Esophagus squamous epithelium (tissue), 5 donors: ENCODE data around the gene GIMAP6. TPM values are rescaled to one million over a fixed set of nuclear protein-coding genes. Genes with fewer than 3 reads are reported as not detected.
"Not testable (repeated sequence)": the region's sequence is repeated elsewhere in the genome, so short reads cannot be mapped to it uniquely, and the experiment has no call there.

Experiments used
- DNase-seq: peaks from one replicate; lab custom pipeline; 2025; lab: John Stamatoyannopoulos, UW
- H3K27ac ChIP-seq, 4 donors: fragments of 200-600 bp; sonication (generic); one replicate each; pipeline ENCODE4 v1.5.1; 2016 to 2019; ENCODE audit warnings: mild to moderate bottlenecking in 1 of 4
- H3K27me3 ChIP-seq, 4 donors: fragments of 200-600 bp; sonication (generic); 1 replicate in 3 of 4; 2 replicates in 1 of 4; pipeline versions ENCODE4 v1.5.1 to v1.6.0; 2017 to 2021; ENCODE audit warnings: antibody characterized with exemption in 1 of 4
- H3K36me3 ChIP-seq, 3 donors: fragments of 200-600 bp; sonication (generic); one replicate each; pipeline ENCODE4 v1.5.1; 2016 to 2019
- H3K4me1 ChIP-seq, 3 donors: fragments of 200-600 bp; sonication (generic); one replicate each; pipeline ENCODE4 v1.5.1; 2017 to 2019
- H3K4me3 ChIP-seq, 4 donors: fragments of 200-600 bp; sonication (generic); 1 replicate in 3 of 4; 2 replicates in 1 of 4; pipeline ENCODE4 v1.5.1; 2016 to 2019; ENCODE audit warnings: mild to moderate bottlenecking in 2 of 4, moderate library complexity in 1 of 4
- H3K9me3 ChIP-seq, 3 donors: fragments of 200-600 bp; sonication (generic); one replicate each; pipeline ENCODE4 v1.5.1; 2016 to 2019
- POLR2A ChIP-seq, 4 donors: fragments of 450-650 bp; IDR thresholded peaks; one replicate each; pipeline ENCODE4 v1.6.1; 2017; ENCODE audit warnings: antibody characterized with exemption in 4 of 4, mild to moderate bottlenecking in 4 of 4, moderate library complexity in 3 of 4
- WGBS, 2 donors: methylation state at CpG; one replicate each; pipeline ENCODE4 v1.1.5; 2018; 5-methylcytosine and 5-hydroxymethylcytosine counted together
- intact Hi-C: fragments of 100-400 bp; cut with DNase I; formaldehyde crosslinking; loops from one replicate; pipeline ENCODE4 v1.15.0; 2022
- total RNA-seq, 4 donors: library from RNA; depleted of rRNA; stranded (reverse); fragments of >200 nt; gene quantifications; one replicate each; pipeline ENCODE4 v1.1.0, GENCODE V29; 2016
- TF ChIP-seq, protein P1 (sequence below), 6 experiments: fragments of 450-650 bp in 4 of 6; fragments of 200-600 bp in 2 of 6; sonication (generic) in 2 of 6; IDR thresholded peaks; one replicate each; pipeline ENCODE4 v1.5.1; 2016 to 2019; ENCODE audit warnings: antibody characterized with exemption in 6 of 6, mild to moderate bottlenecking in 4 of 6, moderate library complexity in 4 of 6
- donor health status: DM: yes; HTN: yes; CAD: no.

GIMAP6 gene
- total RNA-seq, 4 donors from 2014 or later = 3.1 to 30.1 (median 12.9) TPM

GRCh38 chr7:150663802-150664494 is 31.8 kb upstream of the GIMAP6 start:
- Histone ChIP-seq H3K27me3 (no peaks in the 10 kb centered on the region), H3K9me3 (no peaks in the 10 kb centered on the region), H3K36me3 (no peaks in the 10 kb centered on the region), H3K27ac (peak overlapping the region in 2 of 4 donors; percentile 14 to 28), H3K4me3 (no peak overlapping the region), H3K4me1 (peaks cover 0 to 10% (median 4%) of the 10 kb centered on the region in 3 donors)
- WGBS, 2 donors = 70 to 75% methylated on average over 3 to 4 of the region's 4 CpGs
- DNase-seq = no peak
- TF ChIP-seq, protein P1, sequence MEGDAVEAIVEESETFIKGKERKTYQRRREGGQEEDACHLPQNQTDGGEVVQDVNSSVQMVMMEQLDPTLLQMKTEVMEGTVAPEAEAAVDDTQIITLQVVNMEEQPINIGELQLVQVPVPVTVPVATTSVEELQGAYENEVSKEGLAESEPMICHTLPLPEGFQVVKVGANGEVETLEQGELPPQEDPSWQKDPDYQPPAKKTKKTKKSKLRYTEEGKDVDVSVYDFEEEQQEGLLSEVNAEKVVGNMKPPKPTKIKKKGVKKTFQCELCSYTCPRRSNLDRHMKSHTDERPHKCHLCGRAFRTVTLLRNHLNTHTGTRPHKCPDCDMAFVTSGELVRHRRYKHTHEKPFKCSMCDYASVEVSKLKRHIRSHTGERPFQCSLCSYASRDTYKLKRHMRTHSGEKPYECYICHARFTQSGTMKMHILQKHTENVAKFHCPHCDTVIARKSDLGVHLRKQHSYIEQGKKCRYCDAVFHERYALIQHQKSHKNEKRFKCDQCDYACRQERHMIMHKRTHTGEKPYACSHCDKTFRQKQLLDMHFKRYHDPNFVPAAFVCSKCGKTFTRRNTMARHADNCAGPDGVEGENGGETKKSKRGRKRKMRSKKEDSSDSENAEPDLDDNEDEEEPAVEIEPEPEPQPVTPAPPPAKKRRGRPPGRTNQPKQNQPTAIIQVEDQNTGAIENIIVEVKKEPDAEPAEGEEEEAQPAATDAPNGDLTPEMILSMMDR (IDR thresholded peaks at IDR 0.05) = no peak
- TF ChIP-seq POLR2A (IDR thresholded peaks at IDR 0.05) = no peak
- intact Hi-C loops = no loop called here

DNA sequence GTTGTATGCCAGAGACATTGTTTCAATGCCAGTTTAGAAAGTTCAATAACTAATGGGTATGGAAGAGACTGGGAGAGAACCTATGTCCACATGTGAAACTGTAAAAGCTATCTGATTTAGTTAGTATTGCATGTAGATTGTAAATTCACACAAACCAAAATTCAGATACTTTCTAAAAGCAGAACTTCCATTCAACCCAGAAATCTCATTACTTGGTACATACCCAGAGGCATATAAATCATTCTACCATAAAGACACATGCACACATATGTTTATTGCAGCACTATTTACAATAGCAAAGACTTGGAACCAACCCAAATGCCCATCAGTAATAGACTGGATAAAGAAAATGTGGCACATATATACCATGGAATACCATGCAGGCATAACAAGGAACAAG is 30.6 kb upstream of the GIMAP6 start:
- H3K27me3 ChIP-seq, H3K36me3 ChIP-seq, DNase-seq, H3K4me3 ChIP-seq, H3K9me3 ChIP-seq, H3K27ac ChIP-seq, intact Hi-C loops: not testable (repeated sequence)
- peaks cover 0 to 10% (median 4%) of the 10 kb centered on the region in 3 donors for H3K4me1 ChIP-seq

- intact Hi-C loops = no loop called here
- Histone ChIP-seq H3K36me3 (no peaks in the 10 kb centered on the region), H3K27me3 (no peaks in the 10 kb centered on the region), H3K9me3 (no peaks in the 10 kb centered on the region), H3K27ac (no peak overlapping the region), H3K4me1 (peaks cover 0 to 10% (median 0%) of the 10 kb centered on the region in 3 donors), H3K4me3 (no peak overlapping the region)
- DNase-seq = no peak
- WGBS, 2 donors = 79 to 80% methylated on average over 4 of the region's 4 CpGs
- TF ChIP-seq, protein P1 (IDR thresholded peaks at IDR 0.05) = no peak
- TF ChIP-seq POLR2A (IDR thresholded peaks at IDR 0.05) = no peak
These were observed 28.9 kb upstream of the GIMAP6 start for GRCh38 chr7:150660939-150661613.

GRCh38 chr7:150657526-150657925 is 25.3 kb upstream of the GIMAP6 start:
- Histone ChIP-seq H3K4me3 (no peak overlapping the region), H3K27ac (no peak overlapping the region), H3K4me1 (no peaks in the 10 kb centered on the region), H3K27me3 (no peaks in the 10 kb centered on the region), H3K36me3 (no peaks in the 10 kb centered on the region), H3K9me3 (no peaks in the 10 kb centered on the region)
- DNase-seq = no peak
- 60 to 70% methylated on average over 3 of the region's 3 CpGs for WGBS, 2 donors
- TF ChIP-seq, protein P1 (IDR thresholded peaks at IDR 0.05) = no peak
- TF ChIP-seq POLR2A (IDR thresholded peaks at IDR 0.05) = no peak
- intact Hi-C loops = no loop called here

DNA sequence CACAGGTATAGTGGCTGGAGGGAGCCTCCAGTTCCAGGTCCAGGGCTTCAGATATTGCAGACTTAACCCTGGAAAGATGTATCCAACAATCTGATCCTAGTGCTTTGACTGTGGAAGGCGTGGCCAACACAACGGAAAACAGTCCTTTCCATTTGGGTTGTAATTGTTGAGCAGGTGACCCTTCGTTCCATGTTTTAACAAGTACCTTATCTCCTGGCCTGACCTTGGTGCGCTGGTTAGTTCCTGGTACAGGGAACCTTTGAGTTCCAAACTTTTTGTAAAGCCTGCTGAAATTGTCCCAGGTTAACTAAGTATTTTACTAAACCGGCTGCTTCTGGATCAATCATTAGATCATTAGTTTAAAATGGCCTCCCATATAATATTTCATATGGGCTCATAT is 23.9 kb upstream of the GIMAP6 start:
- TF ChIP-seq, protein P1 (IDR thresholded peaks at IDR 0.05) = no peak
- no peak for TF ChIP-seq POLR2A (IDR thresholded peaks at IDR 0.05)
- H3K4me3 ChIP-seq = no peak overlapping the region
- DNase-seq = no peak
- H3K27me3 ChIP-seq = no peaks in the 10 kb centered on the region
- H3K4me1 ChIP-seq = no peaks in the 10 kb centered on the region
- no peaks in the 10 kb centered on the region for H3K9me3 ChIP-seq
- H3K27ac ChIP-seq = no peak overlapping the region
- no peaks in the 10 kb centered on the region for H3K36me3 ChIP-seq
- intact Hi-C loops = no loop called here
- WGBS, 2 donors = 77 to 83% methylated on average over 5 of the region's 5 CpGs
